GM19463 (cell line): ENCODE data around the gene UVRAG.
"Not testable (repeated sequence)": the region's sequence is repeated elsewhere in the genome, so short reads cannot be mapped to it uniquely, and the experiment has no call there.

Experiments used
- ATAC-seq: cut with Tn5 transposase; IDR thresholded peaks from one replicate; pipeline ENCODE4 v1.9.1; 2021; ENCODE audit warnings: mild to moderate bottlenecking, moderate library complexity; ENCODE audit not compliant: unreplicated experiment

The UVRAG gene

DNA sequence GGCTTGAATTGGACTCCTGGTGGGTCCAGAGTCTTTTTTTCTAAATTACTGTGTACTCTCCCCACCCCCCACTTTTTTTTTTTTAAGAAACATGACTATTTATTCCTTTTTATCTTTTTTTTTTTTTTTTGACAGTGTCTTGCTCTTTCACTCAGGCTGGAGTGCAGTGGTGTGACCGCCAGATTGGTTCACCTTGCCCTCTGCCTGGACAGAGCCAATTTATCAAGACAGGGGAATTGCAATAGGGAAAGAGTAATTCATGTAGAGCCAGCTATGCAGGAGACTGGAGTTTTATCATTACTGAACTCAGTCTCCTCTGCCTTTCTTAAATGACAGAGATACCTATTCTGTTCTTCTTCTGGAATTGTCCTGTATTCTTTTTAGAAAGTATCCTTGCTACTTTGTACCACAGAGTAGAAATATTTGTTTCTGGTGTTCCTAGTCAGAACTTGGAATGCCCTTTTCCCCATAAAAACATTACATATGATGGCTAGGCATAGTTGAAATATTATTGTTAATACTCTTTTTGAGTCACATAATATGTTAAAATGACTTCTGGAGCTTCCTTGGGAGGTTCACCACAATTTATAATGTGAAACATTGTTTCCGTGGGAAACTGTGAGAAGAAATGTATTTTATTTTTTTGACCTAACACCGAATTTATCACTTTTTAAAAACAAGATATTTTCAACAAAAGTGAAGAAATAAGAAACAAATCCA, 95.6 kb downstream of the UVRAG start:
- no peak for ATAC-seq

DNA sequence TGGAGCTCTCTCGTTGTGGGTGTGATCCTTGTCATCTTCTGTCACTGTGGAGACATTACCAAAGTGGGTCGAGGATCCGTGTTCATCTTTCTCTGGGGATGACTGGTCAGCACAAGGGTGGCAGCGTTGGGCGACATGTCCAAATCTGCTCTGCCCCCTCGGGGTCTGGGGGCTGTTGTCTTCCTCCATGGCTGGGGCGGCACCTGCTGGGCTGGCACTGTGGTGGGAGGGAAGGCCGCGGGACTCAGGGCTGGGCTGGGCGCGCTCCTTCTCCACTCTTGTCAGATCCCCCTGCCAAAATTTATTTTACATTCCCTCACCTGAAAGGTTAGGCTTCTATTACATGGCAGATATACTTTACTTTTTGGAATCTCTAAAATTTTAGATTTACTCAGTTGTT, 96.4 kb downstream of the UVRAG start:
- ATAC-seq: no peak

DNA sequence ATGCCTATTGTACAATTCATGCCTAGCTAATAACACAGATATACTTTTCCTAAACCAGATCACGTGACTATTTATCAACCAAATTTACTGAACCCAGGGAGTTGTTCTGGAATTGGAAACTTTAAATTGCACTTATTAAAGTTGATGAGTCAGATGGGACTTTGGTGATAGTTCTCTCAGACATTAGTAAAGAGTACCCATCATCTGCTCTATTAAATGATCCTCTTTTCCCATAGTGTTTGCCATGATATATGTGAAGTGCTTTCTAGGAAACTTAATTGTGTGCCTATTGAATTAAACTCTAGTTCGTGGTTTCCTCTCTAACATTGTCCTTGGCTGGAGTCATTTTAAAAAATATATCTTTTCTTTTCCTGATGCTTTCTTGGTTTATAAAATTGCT, 99.0 kb downstream of the UVRAG start:
- no peak for ATAC-seq

DNA sequence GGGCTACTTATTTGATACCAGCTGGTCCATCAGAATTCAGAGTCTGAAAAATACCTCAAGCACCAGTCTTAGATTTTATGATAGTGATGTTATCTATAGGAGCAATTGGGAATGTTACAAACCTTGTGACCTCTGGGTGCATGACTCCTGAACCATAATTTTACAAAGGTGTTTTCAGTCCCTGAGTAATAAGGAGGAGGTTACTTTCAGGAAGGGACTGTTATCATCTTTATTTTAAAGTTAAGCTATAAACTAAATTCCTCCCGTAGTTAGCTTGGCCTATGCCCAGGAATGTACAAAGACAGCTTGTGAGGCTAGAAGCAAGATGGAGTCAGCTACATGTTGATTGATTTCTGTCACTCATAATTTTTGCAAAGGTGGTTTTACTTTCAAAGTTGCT, 101.9 kb downstream of the UVRAG start:
- no peak for ATAC-seq

DNA sequence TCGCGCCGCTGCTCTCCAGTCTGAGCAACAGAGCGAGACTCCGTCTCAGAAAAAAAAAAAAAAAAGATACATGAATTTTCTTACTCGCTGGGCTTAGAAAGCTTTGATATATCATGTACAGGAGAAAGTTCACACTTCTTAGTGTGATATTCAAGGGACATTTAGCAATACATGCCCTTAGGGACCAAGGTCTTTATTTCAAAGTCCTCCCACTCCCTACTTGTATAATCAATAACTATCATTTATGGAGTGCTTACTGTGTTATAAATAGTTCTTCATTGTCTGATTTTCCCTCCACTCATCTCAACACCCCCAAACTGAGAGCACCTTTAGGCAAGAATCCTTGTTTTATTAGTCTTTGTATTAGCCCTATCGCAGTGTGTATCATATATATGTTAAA, 103.3 kb downstream of the UVRAG start:
- no peak for ATAC-seq

DNA sequence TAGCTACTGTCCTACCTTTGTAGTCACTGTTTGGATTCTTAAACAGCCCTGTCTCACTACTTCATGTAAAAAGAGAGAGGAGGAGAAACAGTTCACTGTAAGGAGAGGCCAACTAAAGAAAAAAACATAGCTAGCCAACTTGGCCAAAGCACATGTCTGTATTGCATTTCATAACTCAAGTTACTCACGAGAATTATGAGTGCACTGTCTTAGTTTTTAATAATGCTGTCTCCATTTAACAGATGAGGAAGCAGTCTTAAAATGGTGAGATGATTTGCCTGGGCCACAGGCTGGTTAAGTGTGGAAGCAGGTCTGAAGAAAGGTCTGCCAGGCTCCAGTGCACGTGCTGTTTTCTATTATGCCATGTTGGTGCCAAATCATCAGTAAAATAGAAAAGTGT, 104.5 kb downstream of the UVRAG start:
- no peak for ATAC-seq

DNA sequence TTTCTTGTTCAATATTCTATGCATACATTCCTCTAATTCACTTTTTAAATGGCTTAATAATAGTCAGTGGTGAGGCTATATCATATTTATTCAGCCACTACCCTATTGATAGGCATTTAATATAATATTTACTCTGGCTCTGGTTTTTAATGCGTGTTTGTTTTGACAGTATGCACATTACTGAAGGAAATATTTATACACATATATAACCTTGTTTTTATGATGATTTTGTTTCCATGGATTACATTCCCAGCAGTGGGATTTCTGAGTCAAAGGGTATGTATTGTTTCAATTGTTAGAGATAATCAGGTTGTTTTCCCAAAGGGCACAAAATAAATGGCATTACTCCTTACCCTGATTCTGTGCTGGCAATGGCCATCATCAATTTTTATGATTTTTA, 105.8 kb downstream of the UVRAG start:
- ATAC-seq: no peak

DNA sequence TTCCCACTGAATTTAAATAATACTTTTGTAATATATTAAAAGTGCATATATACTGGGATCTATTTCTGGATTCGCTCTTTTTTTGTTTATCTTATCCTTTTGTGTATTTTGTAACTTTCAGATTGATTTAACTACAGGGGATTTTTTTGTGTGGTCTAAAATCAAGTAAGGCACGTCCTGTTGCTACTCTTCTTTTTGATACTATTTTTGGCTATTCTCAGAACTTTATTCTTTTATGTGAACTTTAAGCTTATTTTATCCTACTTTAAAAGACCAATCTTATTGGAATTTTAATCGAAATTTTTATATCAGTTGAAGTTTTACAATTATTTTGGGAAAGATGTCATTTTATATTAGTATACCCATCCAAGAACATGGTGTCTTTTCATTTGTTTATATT, 106.8 kb downstream of the UVRAG start:
- no peak for ATAC-seq

DNA sequence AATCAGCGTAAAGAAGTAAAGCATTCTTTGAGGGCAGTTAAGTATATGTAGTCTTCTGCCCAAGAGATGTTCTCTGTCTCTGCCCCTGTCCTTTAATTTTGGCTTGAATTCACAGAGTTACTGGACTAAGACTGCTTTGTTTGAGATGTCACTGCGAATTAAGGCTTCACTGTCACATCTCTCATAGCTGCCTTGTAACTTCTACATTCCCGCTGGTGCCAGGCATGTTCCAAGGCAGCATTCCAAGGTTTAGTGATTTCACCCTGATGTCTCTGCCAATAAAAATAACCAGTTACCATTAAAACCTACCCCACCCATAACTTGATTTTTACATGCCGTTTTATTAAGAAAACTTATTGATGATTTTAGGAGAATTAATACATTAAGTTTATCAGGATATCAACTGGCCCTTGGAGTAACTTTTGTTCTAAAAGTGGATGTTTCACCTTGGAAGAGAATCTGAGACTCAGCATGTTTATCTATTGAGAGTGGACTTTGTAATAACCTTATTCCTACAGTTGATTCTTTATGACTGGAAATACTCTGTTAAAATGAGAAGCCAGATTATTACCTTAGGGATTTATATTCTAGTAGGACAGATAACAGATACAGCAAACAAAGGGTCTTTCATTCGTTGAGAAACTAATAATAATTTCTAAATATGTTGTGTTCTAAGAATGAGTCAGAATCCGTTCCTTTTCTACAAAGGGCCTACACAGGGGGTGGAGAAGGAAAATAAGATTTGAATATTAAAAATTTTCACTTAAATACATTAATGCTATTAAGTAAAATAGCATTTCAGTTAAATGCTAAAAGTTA, 110.2 kb downstream of the UVRAG start:
- no peak for ATAC-seq

DNA sequence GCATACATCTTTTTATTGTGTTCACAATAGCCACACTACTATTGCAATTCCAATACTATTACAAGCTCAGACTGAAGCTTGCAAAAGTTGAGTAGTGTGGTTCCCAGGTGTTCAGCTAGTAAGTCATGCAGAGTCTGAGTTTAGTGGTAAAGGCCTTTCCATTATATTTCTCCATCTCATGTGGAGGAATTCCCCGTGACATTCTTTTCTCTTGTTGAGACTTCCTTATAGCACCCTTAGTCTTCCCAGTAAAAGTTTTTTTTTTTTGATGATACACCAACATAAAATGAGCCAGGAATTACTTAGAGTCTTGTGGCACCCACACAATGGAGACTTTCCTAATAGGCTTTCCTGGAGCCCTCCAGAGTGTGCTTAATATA, 110.8 kb downstream of the UVRAG start:
- no peak for ATAC-seq

DNA sequence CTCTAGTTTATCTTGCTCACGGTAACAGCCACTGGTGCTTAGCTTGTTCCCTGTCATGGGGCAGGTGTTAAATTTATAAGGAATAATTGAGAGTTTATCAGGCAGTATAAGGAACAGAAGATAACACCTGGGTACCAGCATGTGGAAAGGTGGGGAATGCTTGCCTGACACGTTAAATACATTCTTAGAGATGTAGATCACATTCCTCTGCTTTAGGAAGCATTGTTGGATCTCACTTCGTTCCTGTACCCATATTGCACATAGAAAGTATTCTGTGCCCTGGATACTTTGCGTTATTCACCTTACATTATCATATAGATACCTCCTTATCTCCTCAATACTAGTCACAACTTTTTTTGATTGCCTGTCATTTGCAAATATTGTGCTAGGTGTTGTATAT, 114.7 kb downstream of the UVRAG start:
- ATAC-seq: no peak

DNA sequence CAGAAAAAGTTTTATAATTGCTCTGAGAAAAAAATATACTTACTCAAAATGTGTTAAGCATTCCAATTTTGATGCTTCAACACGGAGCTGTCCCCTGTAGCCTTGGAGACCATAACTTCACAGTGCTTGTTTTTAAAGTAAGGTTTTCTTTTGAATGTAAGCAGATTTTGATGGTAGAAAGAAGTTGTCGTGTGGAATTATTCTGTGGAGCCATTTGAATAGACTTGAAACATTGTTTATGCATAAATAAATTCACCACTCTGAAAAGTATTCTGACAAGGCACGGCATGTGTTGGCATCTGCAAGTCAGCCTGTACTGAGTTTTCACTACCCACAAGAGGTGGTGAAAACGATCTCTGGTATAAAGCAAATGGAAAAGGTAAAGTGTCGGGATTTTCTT, 115.5 kb downstream of the UVRAG start:
- ATAC-seq: no peak

DNA sequence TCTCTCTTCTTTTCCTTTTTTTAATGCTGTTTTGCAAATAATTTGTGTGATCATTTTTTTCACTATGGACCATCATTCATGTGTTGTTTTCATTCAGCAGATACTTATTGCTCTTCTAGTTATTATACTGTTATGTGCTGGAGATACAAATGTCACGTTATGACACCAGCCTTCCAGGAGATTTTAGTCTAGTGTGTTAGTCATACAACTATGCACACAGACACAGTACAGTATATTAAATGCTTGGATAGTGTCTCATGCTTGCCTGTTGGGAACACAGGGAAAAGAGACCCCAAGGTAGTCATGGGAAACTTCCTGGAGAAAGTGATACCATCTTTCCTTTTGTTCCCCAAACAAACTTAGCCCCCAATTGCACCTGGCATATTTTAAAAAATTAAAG, 116.1 kb downstream of the UVRAG start:
- ATAC-seq: no peak

DNA sequence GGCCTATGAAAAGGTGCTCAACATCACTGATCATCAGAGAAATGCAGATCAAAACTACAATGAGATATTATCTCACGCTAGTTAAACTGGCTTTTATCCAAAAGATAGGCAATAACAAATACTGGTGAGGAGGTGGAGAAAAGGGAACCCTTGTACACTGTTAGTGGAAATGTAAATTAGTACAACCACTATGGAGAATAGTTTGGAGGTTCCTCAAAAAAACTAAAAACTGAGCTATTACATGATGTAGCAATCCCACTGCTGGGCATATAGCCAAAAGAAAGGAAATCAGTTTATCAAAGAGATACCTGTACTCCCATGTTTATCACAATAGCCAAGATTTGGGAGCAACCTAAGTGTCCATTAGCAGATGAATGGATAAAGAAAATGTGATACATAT, 118.7 kb downstream of the UVRAG start:
- ATAC-seq: not testable (repeated sequence)

DNA sequence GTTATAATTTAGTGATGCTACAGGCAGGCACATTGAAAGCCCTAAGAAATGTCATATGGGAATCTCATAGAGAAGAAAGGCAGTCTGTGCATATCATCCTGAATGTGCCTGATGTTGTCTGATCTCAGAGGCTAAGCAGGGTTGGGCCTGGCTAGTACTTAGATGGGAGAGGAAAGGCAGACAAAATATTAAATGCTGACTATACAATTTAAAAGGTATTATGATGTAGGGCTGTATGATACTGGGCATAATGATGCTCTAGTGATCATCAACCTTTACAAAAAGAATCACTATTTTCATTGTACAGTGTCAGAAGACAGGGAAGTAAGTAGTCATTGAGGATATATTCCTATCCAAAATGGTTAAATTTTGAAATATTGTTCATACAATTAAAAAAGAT, 119.8 kb downstream of the UVRAG start:
- ATAC-seq: no peak

DNA sequence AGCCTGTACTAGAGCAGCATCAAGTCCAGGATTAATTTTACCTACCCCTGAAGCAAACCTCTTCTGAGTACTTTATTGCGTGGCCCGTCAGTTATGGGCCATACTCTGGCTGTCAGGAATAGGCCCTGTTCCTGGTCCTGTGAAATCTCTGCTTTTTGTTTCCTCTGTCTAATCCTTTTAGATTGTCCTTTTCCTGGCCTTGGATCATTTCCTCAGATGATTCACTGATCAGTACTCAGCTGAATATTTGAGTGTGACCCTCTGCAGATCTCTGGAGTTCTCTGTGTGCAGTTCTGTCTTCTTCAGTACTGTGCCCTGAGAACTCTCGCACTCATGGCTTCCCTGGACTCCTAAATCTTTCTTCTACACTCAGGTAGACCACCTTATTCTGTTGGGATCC, 123.5 kb downstream of the UVRAG start:
- ATAC-seq: no peak

DNA sequence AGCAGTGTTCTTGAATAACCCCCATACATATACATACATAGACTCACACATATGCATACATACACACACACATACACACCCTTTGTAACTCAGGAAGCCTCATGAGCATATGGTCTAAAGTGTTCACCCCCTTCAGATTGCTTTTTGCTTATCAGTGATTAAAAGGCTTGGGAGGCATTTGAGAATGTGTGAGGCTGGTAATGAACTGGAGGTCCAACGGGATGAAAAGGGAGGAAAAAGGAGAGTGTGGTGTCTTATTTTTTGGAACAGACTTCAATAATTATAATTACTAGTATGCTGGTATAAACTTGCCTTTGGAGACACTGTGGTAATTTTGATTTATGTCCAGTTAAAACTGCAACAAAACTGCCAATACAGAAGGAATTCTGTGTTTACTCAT, 124.5 kb downstream of the UVRAG start:
- ATAC-seq: no peak

DNA sequence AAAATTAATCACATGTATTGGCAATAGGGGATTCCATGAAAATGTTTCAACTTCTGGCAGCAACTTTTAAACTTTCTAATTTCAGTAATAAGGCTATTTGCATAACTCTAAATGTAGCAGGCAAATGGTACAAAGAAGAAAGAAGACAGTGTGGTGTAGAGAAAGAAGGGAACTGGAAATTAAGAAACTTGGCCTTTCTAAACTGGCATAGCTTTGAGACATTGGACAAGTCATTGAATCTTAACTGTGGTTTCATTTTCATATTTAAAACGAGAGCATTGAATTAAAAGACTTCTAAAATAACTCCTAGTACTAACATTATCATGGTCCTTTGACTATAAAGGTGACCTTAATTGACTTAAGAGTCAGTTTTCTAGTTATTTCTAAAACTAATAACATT, 125.0 kb downstream of the UVRAG start:
- no peak for ATAC-seq

DNA sequence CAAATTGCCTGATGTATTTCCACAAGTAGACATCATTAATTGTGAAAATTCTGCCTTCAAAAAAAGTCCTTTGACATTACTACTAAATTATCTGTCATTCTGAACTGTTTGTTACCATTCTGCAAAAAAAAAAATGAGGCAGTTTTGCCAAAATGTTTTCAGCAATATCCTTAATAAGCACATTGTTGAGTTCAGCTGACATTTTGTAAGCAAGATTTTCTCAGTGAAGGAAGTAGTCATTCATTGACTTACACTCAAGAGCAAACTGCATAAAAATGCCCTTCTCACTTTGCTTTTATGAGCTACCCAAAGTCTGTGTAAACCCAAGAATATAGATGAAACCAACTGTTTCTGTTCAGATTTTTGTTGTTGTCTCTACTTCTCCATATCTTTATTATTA, 125.9 kb downstream of the UVRAG start:
- no peak for ATAC-seq

DNA sequence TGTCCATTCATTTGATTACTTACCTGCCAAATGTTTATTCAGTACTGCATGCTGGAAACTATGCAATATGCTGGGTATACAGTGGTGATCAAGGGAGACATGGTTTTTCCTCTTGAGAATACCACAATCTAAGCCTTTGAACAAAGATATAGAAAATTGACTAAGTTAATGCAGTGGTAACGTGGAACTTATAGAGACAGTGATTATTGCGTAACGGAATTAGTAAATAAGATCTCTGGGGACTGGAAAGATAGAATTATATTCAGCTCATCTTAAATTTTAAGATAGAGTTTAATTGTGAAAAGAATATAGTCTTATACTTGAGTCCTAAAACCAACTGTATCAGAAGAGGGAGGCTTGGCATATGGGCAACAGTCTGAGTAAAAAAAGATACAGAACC, 129.5 kb downstream of the UVRAG start:
- no peak for ATAC-seq

DNA sequence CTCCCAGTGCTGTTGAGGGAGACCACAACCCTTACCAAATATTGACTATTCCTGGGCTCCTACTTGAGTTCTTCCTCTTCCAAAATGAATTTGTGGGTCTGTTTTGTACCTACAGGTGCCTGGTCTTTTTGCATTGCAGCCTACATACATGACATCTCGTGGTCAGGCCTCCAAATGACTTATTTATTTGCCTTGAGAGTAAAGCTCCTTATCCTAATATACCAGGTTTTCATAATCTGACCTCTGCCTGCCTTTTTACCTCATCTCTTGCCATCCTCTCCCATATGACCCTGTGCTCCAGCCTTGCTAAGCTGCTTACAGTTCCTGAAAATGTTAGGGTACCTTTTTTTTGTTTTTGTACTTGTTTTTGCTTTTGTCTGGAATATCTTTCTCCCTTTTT, 130.4 kb downstream of the UVRAG start:
- ATAC-seq: no peak

DNA sequence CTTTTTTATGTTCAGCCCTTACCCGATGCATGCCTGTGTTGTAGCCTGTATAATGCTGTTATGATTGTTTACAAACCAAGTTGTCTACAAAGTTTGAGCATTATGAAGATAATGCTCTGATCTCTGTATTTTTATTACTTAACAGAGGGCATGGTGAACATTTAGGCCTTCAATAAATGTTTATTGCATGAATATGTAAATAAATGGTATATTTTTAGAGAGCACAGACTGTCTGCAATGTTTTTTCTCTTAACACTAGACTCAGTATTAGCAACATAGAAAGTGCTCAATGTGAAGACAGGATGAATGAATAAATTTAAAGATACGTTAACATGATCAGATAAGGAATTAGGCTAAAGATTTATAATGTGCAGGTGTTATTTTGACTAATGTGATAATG, 130.9 kb downstream of the UVRAG start:
- ATAC-seq: no peak
